ENCODE measurements around the gene EVL. TPM values are rescaled to one million over a fixed set of nuclear protein-coding genes. Genes with fewer than 3 reads are reported as not detected.
A peak's percentile ranks its signal among the peaks of the same experiment; 100 is the strongest.

Gene EVL
- total and polyA plus RNA-seq, 2 donors from 2014 or later, result 54.8 to 84.1 TPM

GRCh38 chr14:100160534-100160916 lies 95.3 kb downstream of the EVL start:
- Histone ChIP-seq H3K4me1 (ENCODE audit: control insufficient read depth in 2 of 3, insufficient read depth in 2 of 3, low read depth in 1 of 3, low read length in 3 of 3) (peaks cover 0 to 14% (median 4%) of the 10 kb centered on the region in 3 donors), H3K9me3 (ENCODE audit: control insufficient read depth in 2 of 3, insufficient read depth in 1 of 3, low read length in 3 of 3) (no peaks in the 10 kb centered on the region), H3K27me3 (ENCODE audit: control insufficient read depth, insufficient read depth, low read length) (peaks cover 11% of the 10 kb centered on the region), H3K27ac (ENCODE audit: low read depth in 2 of 2, low read length in 2 of 2) (no peak overlapping the region), H3K9ac (ENCODE audit: low read length in 3 of 3) (no peak overlapping the region), H3K36me3 (ENCODE audit: control insufficient read depth in 2 of 3, insufficient read depth in 3 of 3, low read length in 3 of 3) (no peaks in the 10 kb centered on the region), H3K4me3 (ENCODE audit: low read length in 3 of 3) (no peak overlapping the region)
- intact Hi-C loops (cut with DNase I), result no loop called here
- no peak for FAIRE-seq
- no peak for TF ChIP-seq CTCF (IDR thresholded peaks at IDR 0.05; ENCODE audit: borderline replicate concordance, extremely low read depth, insufficient read depth)
- no peak for DNase-seq

- Histone ChIP-seq H3K27me3 (ENCODE audit: control insufficient read depth, insufficient read depth, low read length) (peaks cover 6% of the 10 kb centered on the region), H3K27ac (ENCODE audit: low read depth in 2 of 2, low read length in 2 of 2) (no peak overlapping the region), H3K9me3 (ENCODE audit: control insufficient read depth in 2 of 3, insufficient read depth in 1 of 3, low read length in 3 of 3) (no peaks in the 10 kb centered on the region), H3K9ac (ENCODE audit: low read length in 3 of 3) (no peak overlapping the region), H3K4me3 (ENCODE audit: low read length in 3 of 3) (no peak overlapping the region), H3K36me3 (ENCODE audit: control insufficient read depth in 2 of 3, insufficient read depth in 3 of 3, low read length in 3 of 3) (no peaks in the 10 kb centered on the region), H3K4me1 (ENCODE audit: control insufficient read depth in 2 of 3, insufficient read depth in 2 of 3, low read depth in 1 of 3, low read length in 3 of 3) (peaks cover 0 to 4% (median 0%) of the 10 kb centered on the region in 3 donors)
- FAIRE-seq, result no peak
- DNase-seq, result peak in 3 of 5 donors; percentile 60 to 67 (median 62)
- intact Hi-C loops (cut with DNase I), result no loop called here
- TF ChIP-seq CTCF (IDR thresholded peaks at IDR 0.05; ENCODE audit: borderline replicate concordance, extremely low read depth, insufficient read depth), result no peak
These were observed 100.2 kb downstream of the EVL start for GRCh38 chr14:100165376-100165775.

- no peaks in the 10 kb centered on the region for H3K36me3 ChIP-seq (ENCODE audit: control insufficient read depth in 2 of 3, insufficient read depth in 3 of 3, low read length in 3 of 3)
- H3K9me3 ChIP-seq (ENCODE audit: control insufficient read depth in 2 of 3, insufficient read depth in 1 of 3, low read length in 3 of 3), result no peaks in the 10 kb centered on the region
- peak in 1 of 5 donors; percentile 69 for DNase-seq
- peak overlapping the region in 1 of 3 donors; percentile 55 for H3K4me3 ChIP-seq (ENCODE audit: low read length in 3 of 3)
- FAIRE-seq, result no peak
- TF ChIP-seq CTCF (IDR thresholded peaks at IDR 0.05; ENCODE audit: borderline replicate concordance, extremely low read depth, insufficient read depth), result no peak
- no peak overlapping the region for H3K27ac ChIP-seq (ENCODE audit: low read depth in 2 of 2, low read length in 2 of 2)
- intact Hi-C loops (cut with DNase I), result no loop called here
- H3K9ac ChIP-seq (ENCODE audit: low read length in 3 of 3), result no peak overlapping the region
- H3K27me3 ChIP-seq (ENCODE audit: control insufficient read depth, insufficient read depth, low read length), result peaks cover 3% of the 10 kb centered on the region
- peaks cover 0 to 4% (median 0%) of the 10 kb centered on the region in 3 donors for H3K4me1 ChIP-seq (ENCODE audit: control insufficient read depth in 2 of 3, insufficient read depth in 2 of 3, low read depth in 1 of 3, low read length in 3 of 3)
These were observed 100.7 kb downstream of the EVL start for GRCh38 chr14:100165831-100166440.

- DNase-seq (no peak), FAIRE-seq (no peak)
- H3K4me3 ChIP-seq (ENCODE audit: low read length in 3 of 3), result no peak overlapping the region
These were observed 103.3 kb downstream of the EVL start for GRCh38 chr14:100168506-100168905.

More at GRCh38 chr14:100168506-100168905, 103.3 kb downstream of the EVL start:
- H3K27me3 ChIP-seq (ENCODE audit: control insufficient read depth, insufficient read depth, low read length), result no peaks in the 10 kb centered on the region
- TF ChIP-seq CTCF (IDR thresholded peaks at IDR 0.05; ENCODE audit: borderline replicate concordance, extremely low read depth, insufficient read depth), result no peak
- peaks cover 0 to 4% (median 0%) of the 10 kb centered on the region in 3 donors for H3K4me1 ChIP-seq (ENCODE audit: control insufficient read depth in 2 of 3, insufficient read depth in 2 of 3, low read depth in 1 of 3, low read length in 3 of 3)
- no peak overlapping the region for H3K27ac ChIP-seq (ENCODE audit: low read depth in 2 of 2, low read length in 2 of 2)
- H3K9me3 ChIP-seq (ENCODE audit: control insufficient read depth in 2 of 3, insufficient read depth in 1 of 3, low read length in 3 of 3), result no peaks in the 10 kb centered on the region
- H3K36me3 ChIP-seq (ENCODE audit: control insufficient read depth in 2 of 3, insufficient read depth in 3 of 3, low read length in 3 of 3), result no peaks in the 10 kb centered on the region
- intact Hi-C loops (cut with DNase I), result no loop called here
- H3K9ac ChIP-seq (ENCODE audit: low read length in 3 of 3), result no peak overlapping the region
